Caco-2 (cell line): ENCODE results near the gene CACNG6. TPM values are rescaled to one million over a fixed set of nuclear protein-coding genes. Genes with fewer than 3 reads are reported as not detected.

Experiments used
- BruUV-seq: library from RNA; stranded (reverse); fragments of 400-500 nt; replicated peaks from 2 replicates; lab custom pipeline; 2021; lab: Mats Ljungman, UMichigan
- CTCF ChIA-PET: fragments of 300-600 bp; sonication (Branson Sonifier 250); formaldehyde crosslinking; loops from one replicate; lab custom pipeline; 2022; ENCODE audit warnings: antibody characterized with exemption; lab: Charles Lee
- POLR2A ChIA-PET: fragments of 300-600 bp; sonication (Branson Sonifier 250); formaldehyde crosslinking; loops from one replicate; lab custom pipeline; 2022; ENCODE audit warnings: antibody characterized with exemption; lab: Charles Lee
- DNase-seq, 2 experiments: peaks; one replicate each; pipeline versions ENCODE4 v3.0.0 to v3.0.0-alpha.2; 2020 to 2022
- H3K27me3 ChIP-seq: replicated peaks from 2 replicates; pipeline ENCODE4 v1.6.0; 2011; ENCODE audit warnings: low read length; ENCODE audit not compliant: control insufficient read depth, insufficient read depth
- H3K36me3 ChIP-seq: 2 replicates; pipeline ENCODE4 v1.5.1; 2011; ENCODE audit warnings: low read length; ENCODE audit not compliant: control insufficient read depth, insufficient read depth
- H3K4me1 ChIP-seq: fragments of 250-450 bp; sonication (Bioruptor Pico); 2 replicates; pipeline ENCODE4 v1.5.1; 2020; ENCODE audit warnings: mild to moderate bottlenecking
- H3K4me3 ChIP-seq: 2 replicates; pipeline ENCODE4 v1.5.1; 2011; ENCODE audit warnings: low read depth, mild to moderate bottlenecking, control low read depth, low read length
- H3K9me3 ChIP-seq: fragments of 250-450 bp; sonication (Bioruptor Pico); 2 replicates; pipeline ENCODE4 v1.5.1; 2020; ENCODE audit warnings: mild to moderate bottlenecking, moderate library complexity
- H3K27ac Mint-ChIP-seq: one replicate; pipeline ENCODE4 v1.8.0; 2022; ENCODE audit warnings: mixed read lengths; ENCODE audit not compliant: unreplicated experiment
- H3K27me3 Mint-ChIP-seq: one replicate; pipeline ENCODE4 v1.8.0; 2022; ENCODE audit warnings: mixed read lengths; ENCODE audit not compliant: insufficient read depth, unreplicated experiment
- H3K36me3 Mint-ChIP-seq: one replicate; pipeline ENCODE4 v1.8.0; 2022; ENCODE audit warnings: mild to moderate bottlenecking, mixed read lengths; ENCODE audit not compliant: insufficient read depth, unreplicated experiment
- H3K4me1 Mint-ChIP-seq: one replicate; pipeline ENCODE4 v1.8.0; 2022; ENCODE audit warnings: low read depth, mixed read lengths; ENCODE audit not compliant: unreplicated experiment
- H3K4me3 Mint-ChIP-seq: one replicate; pipeline ENCODE4 v1.8.0; 2022; ENCODE audit warnings: mild to moderate bottlenecking, moderate library complexity, mixed read lengths; ENCODE audit not compliant: unreplicated experiment
- H3K9me3 Mint-ChIP-seq: one replicate; pipeline ENCODE4 v1.8.0; 2022; ENCODE audit warnings: mixed read lengths; ENCODE audit not compliant: unreplicated experiment
- intact Hi-C: fragments of 100-400 bp; cut with micrococcal nuclease; formaldehyde crosslinking; loops from one replicate; pipeline ENCODE4 v1.10.0; 2022; ENCODE audit not compliant: unreplicated experiment
- total RNA-seq: library from RNA; stranded (reverse); gene quantifications from 2 replicates; pipeline ENCODE4 v1.2.3, GENCODE V29; 2022
- TF ChIP-seq, protein P1 (sequence below), 2 experiments: fragments of 200-600 bp in 1 of 2; IDR thresholded peaks; 1 replicate in 1 of 2; 2 replicates in 1 of 2; pipeline versions ENCODE4 v1.5.1 to v1.8.0; 2011 to 2022; ENCODE audit warnings: antibody characterized with exemption in 1 of 2, control low read depth in 1 of 2, inconsistent platforms in 1 of 2, low read depth in 1 of 2, low read length in 1 of 2, mild to moderate bottlenecking in 1 of 2, moderate library complexity in 1 of 2; ENCODE audit not compliant: insufficient read depth in 1 of 2, severe bottlenecking in 1 of 2, unreplicated experiment in 1 of 2

The CACNG6 gene
- total RNA-seq, 1 experiment from 2014 or later = 1.4 TPM

- Mint-ChIP-seq H3K4me3 (no peak overlapping the region), H3K36me3 (no peaks in the 10 kb centered on the region), H3K9me3 (no peaks in the 10 kb centered on the region), H3K27ac (no peak overlapping the region), H3K27me3 (no peaks in the 10 kb centered on the region), H3K4me1 (peaks cover 6% of the 10 kb centered on the region)
- H3K27me3 ChIP-seq = no peaks in the 10 kb centered on the region
- BruUV-seq = no TSS peak
- ChIA-PET POLR2A (no interaction called here), CTCF (no interaction called here)
- H3K4me1 ChIP-seq = no peaks in the 10 kb centered on the region
- TF ChIP-seq, protein P1, sequence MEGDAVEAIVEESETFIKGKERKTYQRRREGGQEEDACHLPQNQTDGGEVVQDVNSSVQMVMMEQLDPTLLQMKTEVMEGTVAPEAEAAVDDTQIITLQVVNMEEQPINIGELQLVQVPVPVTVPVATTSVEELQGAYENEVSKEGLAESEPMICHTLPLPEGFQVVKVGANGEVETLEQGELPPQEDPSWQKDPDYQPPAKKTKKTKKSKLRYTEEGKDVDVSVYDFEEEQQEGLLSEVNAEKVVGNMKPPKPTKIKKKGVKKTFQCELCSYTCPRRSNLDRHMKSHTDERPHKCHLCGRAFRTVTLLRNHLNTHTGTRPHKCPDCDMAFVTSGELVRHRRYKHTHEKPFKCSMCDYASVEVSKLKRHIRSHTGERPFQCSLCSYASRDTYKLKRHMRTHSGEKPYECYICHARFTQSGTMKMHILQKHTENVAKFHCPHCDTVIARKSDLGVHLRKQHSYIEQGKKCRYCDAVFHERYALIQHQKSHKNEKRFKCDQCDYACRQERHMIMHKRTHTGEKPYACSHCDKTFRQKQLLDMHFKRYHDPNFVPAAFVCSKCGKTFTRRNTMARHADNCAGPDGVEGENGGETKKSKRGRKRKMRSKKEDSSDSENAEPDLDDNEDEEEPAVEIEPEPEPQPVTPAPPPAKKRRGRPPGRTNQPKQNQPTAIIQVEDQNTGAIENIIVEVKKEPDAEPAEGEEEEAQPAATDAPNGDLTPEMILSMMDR (IDR thresholded peaks at IDR 0.05; ENCODE audit: insufficient read depth in 1 of 2, low read depth in 1 of 2, low read length in 1 of 2, severe bottlenecking in 1 of 2, unreplicated experiment in 1 of 2) = no peak
- no peaks in the 10 kb centered on the region for H3K36me3 ChIP-seq
- H3K4me3 ChIP-seq = no peak overlapping the region
- no peaks in the 10 kb centered on the region for H3K9me3 ChIP-seq
- no peak for DNase-seq
- intact Hi-C loops = no loop called here
Measured at GRCh38 chr19:54010474-54010873, 19.0 kb downstream of the CACNG6 start.

DNA sequence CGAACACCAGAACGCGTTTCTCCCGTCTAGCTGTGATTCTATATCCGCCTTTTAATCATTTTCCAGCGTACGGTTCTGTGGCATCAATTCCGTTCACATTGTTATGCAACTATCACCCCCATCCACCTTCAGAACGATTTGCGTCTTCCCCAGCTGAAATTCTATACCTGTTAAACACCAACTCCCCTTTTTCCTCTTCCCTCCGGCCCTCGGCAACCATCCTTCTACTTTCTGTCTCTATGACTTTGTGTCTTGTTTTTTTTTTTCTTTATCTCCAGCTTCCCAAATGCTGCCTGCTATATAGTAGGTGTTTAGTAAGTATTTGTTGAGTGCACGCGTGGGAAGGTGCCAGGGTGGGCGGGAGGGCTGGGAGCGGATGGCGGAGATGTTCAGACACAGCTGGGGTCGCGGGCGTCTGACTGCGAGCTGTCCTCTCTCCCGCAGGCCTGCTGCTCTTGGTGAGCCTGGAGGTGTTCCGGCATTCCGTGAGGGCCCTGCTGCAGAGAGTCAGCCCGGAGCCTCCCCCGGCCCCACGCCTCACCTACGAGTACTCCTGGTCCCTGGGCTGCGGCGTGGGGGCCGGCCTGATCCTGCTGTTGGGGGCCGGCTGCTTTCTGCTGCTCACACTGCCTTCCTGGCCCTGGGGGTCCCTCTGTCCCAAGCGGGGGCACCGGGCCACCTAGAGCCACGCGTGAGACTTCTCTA, 20.2 kb downstream of the CACNG6 start:
- H3K27me3 Mint-ChIP-seq = no peaks in the 10 kb centered on the region
- H3K4me1 Mint-ChIP-seq = peaks cover 6% of the 10 kb centered on the region
- no peak overlapping the region for H3K4me3 Mint-ChIP-seq
- no peak overlapping the region for H3K27ac Mint-ChIP-seq
- intact Hi-C loops = no loop called here
- H3K9me3 ChIP-seq = no peaks in the 10 kb centered on the region
- H3K4me1 ChIP-seq = no peaks in the 10 kb centered on the region
- no peaks in the 10 kb centered on the region for H3K27me3 ChIP-seq
- TF ChIP-seq, protein P1 (IDR thresholded peaks at IDR 0.05; ENCODE audit: insufficient read depth in 1 of 2, low read depth in 1 of 2, low read length in 1 of 2, severe bottlenecking in 1 of 2, unreplicated experiment in 1 of 2) = no peak
- H3K36me3 ChIP-seq = no peaks in the 10 kb centered on the region
- POLR2A ChIA-PET = interaction anchor here (0.6 kb wide), 1 partner anchor 126 kb away, joined by 7 read pairs; the partner anchor contains the start of gene CNOT3
- H3K36me3 Mint-ChIP-seq = no peaks in the 10 kb centered on the region
- H3K4me3 ChIP-seq = no peak overlapping the region
- no peak for DNase-seq
- H3K9me3 Mint-ChIP-seq = no peaks in the 10 kb centered on the region
- BruUV-seq = no TSS peak
- CTCF ChIA-PET = no interaction called here

DNA sequence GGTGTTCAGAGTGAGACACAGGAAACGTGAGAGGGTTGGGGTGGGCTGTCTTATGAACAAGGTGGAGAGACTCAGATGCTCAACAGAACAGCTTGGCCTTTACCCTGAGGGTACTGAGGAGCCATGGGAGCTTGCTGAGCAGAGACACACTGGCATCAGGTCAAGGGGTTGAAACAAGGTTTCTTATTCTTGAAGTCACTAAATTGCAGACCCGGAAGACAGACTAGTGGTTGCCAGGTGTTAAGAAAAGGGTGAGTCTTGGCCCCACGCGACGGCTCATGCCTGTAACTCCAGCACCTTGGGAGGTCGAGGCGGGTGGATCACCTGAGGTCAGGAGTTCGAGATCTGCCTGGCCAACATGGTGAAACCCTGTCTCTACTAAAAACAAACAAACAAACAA, 22.4 kb downstream of the CACNG6 start:
- Mint-ChIP-seq H3K27me3 (no peaks in the 10 kb centered on the region), H3K36me3 (no peaks in the 10 kb centered on the region), H3K9me3 (peaks cover 10% of the 10 kb centered on the region), H3K27ac (no peak overlapping the region), H3K4me1 (peaks cover 6% of the 10 kb centered on the region), H3K4me3 (no peak overlapping the region)
- no peak overlapping the region for H3K4me3 ChIP-seq
- H3K4me1 ChIP-seq = no peaks in the 10 kb centered on the region
- no peak for DNase-seq
- POLR2A ChIA-PET = no interaction called here
- BruUV-seq = no TSS peak
- TF ChIP-seq, protein P1 (IDR thresholded peaks at IDR 0.05; ENCODE audit: insufficient read depth in 1 of 2, low read depth in 1 of 2, low read length in 1 of 2, severe bottlenecking in 1 of 2, unreplicated experiment in 1 of 2) = no peak
- CTCF ChIA-PET = no interaction called here
- intact Hi-C loops = no loop called here
- no peaks in the 10 kb centered on the region for H3K9me3 ChIP-seq
- no peaks in the 10 kb centered on the region for H3K36me3 ChIP-seq
- H3K27me3 ChIP-seq = no peaks in the 10 kb centered on the region
